Measurements from ENCODE around the gene RNF213. TPM values are rescaled to one million over a fixed set of nuclear protein-coding genes. Genes with fewer than 3 reads are reported as not detected.

The RNF213 gene
- total and polyA plus RNA-seq, 10 of the 15 experiments (the other 5 are each of a cell fraction or from before 2014, with no cell fraction given): 18.6 to 145 (median 65.8) TPM

GRCh38 chr17:80416940-80417293 lies 156.3 kb downstream of the RNF213 start:
- Histone ChIP-seq H3K4me3 (no peak overlapping the region), H3K79me2 (ENCODE audit: control insufficient read depth, insufficient read depth, low read length) (peaks cover 5% of the 10 kb centered on the region), H3K4me1 (ENCODE audit: control insufficient read depth, insufficient read depth, low read length) (no peaks in the 10 kb centered on the region), H3K9ac (ENCODE audit: control insufficient read depth, insufficient read depth, low read length) (no peak overlapping the region), H3K27me3 (replicated peaks in 1 of 2; ENCODE audit: control insufficient read depth in 2 of 2, insufficient read depth in 2 of 2, low read length in 1 of 2) (no peaks in the 10 kb centered on the region), H2AFZ (ENCODE audit: control insufficient read depth, low read depth, low read length) (no peak overlapping the region), H4K20me1 (ENCODE audit: control insufficient read depth, insufficient read depth) (no peaks in the 10 kb centered on the region; the same call in 1 of the 2 replicates), H3K36me3 (ENCODE audit: control insufficient read depth in 2 of 2, insufficient read depth in 2 of 2, low read length in 1 of 2) (no peaks in the 10 kb centered on the region; a peak in 1 of 4 replicates), H3K9me3 (replicated peaks; ENCODE audit: control insufficient read depth, insufficient read depth, low read length) (no peaks in the 10 kb centered on the region), H3K4me2 (ENCODE audit: control insufficient read depth, insufficient read depth) (no peak overlapping the region), H3K27ac (ENCODE audit: control insufficient read depth, insufficient read depth) (no peak overlapping the region)
- DNase-seq (ENCODE audit: low read depth, low spot score) (no peak), FAIRE-seq (no peak), ATAC-seq (no peak)
- BruUV-seq (replicated peaks): no TSS peak
- ChIA-PET CTCF (no interaction called here), POLR2A (interaction anchor here (1.2 kb wide), 1 partner anchor 37 kb away, joined by 3 read pairs; no protein-coding TSS in a partner anchor), RAD21 (ENCODE audit: unreplicated experiment) (no interaction called here), SMC1A (ENCODE audit: uncharacterized antibody, unreplicated experiment) (no interaction called here)
- WGBS (ENCODE audit: insufficient coverage, insufficient replicate concordance, low lambda C conversion rate, missing lambda C conversion rate): 90% methylated on average over 6 of the region's 6 CpGs
- in situ Hi-C loops (cut with MboI) (no loop called here), intact Hi-C loops (cut with micrococcal nuclease; ENCODE audit: unreplicated experiment) (no loop called here)
- TF ChIP-seq SUZ12 (IDR thresholded peaks at IDR 0.05; ENCODE audit: unreplicated experiment): no peak

GRCh38 chr17:80418589-80418988 lies 157.9 kb downstream of the RNF213 start:
- Histone ChIP-seq H3K27ac (ENCODE audit: control insufficient read depth, insufficient read depth) (no peak overlapping the region), H4K20me1 (ENCODE audit: control insufficient read depth, insufficient read depth) (no peaks in the 10 kb centered on the region; the same call in 1 of the 2 replicates), H3K9me3 (replicated peaks; ENCODE audit: control insufficient read depth, insufficient read depth, low read length) (no peaks in the 10 kb centered on the region), H2AFZ (ENCODE audit: control insufficient read depth, low read depth, low read length) (no peak overlapping the region), H3K4me1 (ENCODE audit: control insufficient read depth, insufficient read depth, low read length) (no peaks in the 10 kb centered on the region), H3K4me3 (no peak overlapping the region), H3K79me2 (ENCODE audit: control insufficient read depth, insufficient read depth, low read length) (peaks cover 5% of the 10 kb centered on the region), H3K36me3 (ENCODE audit: control insufficient read depth in 2 of 2, insufficient read depth in 2 of 2, low read length in 1 of 2) (no peaks in the 10 kb centered on the region; a peak in 1 of 4 replicates), H3K4me2 (ENCODE audit: control insufficient read depth, insufficient read depth) (no peak overlapping the region), H3K9ac (ENCODE audit: control insufficient read depth, insufficient read depth, low read length) (no peak overlapping the region), H3K27me3 (replicated peaks in 1 of 2; ENCODE audit: control insufficient read depth in 2 of 2, insufficient read depth in 2 of 2, low read length in 1 of 2) (no peaks in the 10 kb centered on the region)
- ChIA-PET SMC1A (ENCODE audit: uncharacterized antibody, unreplicated experiment) (no interaction called here), CTCF (interaction anchor here (0.7 kb wide), 1 partner anchor 834 kb away, joined by 3 read pairs; no protein-coding TSS in a partner anchor), POLR2A (no interaction called here), RAD21 (ENCODE audit: unreplicated experiment) (no interaction called here)
- DNase-seq (ENCODE audit: low read depth, low spot score) (no peak), ATAC-seq (no peak), FAIRE-seq (no peak)
- intact Hi-C loops (cut with micrococcal nuclease; ENCODE audit: unreplicated experiment) (no loop called here), in situ Hi-C loops (cut with MboI) (no loop called here)
- 98% methylated on average over 9 of the region's 11 CpGs for WGBS (ENCODE audit: insufficient coverage, insufficient replicate concordance, low lambda C conversion rate, missing lambda C conversion rate)
- TF ChIP-seq ZNF274 (IDR thresholded peaks at IDR 0.05; ENCODE audit: insufficient read depth, insufficient read length) (no peak), RFX5 (IDR thresholded peaks at IDR 0.05; ENCODE audit: low read depth, low read length) (no peak), MEF2A (IDR thresholded peaks at IDR 0.05; ENCODE audit: insufficient read depth, low read depth, low read length) (no peak), KAT2A (conservative IDR thresholded peaks at IDR 0.05; ENCODE audit: control insufficient read depth, low read depth, low read length) (no peak), STAT3 (IDR thresholded peaks at IDR 0.05; ENCODE audit: low read depth, low read length) (no peak), CBX3 (IDR thresholded peaks at IDR 0.05; ENCODE audit: borderline replicate concordance, low read depth) (no peak), ATF2 (IDR thresholded peaks at IDR 0.05; ENCODE audit: low read length) (no peak), MTA3 (IDR thresholded peaks at IDR 0.05; ENCODE audit: borderline replicate concordance, low read length) (no peak), EP300 (IDR thresholded peaks at IDR 0.05; ENCODE audit: borderline replicate concordance in 1 of 2, control insufficient read depth in 1 of 2, low read depth in 2 of 2, low read length in 2 of 2) (no peak), SUZ12 (IDR thresholded peaks at IDR 0.05; ENCODE audit: unreplicated experiment) (no peak), ETV6 (conservative IDR thresholded peaks at IDR 0.05 in 1 of 2, IDR thresholded peaks at IDR 0.05 in 1 of 2; ENCODE audit: borderline replicate concordance in 1 of 2, low read depth in 1 of 2) (no peak), NFYA (IDR thresholded peaks at IDR 0.05; ENCODE audit: borderline replicate concordance, low read depth, low read length) (no peak), POLR2A (IDR thresholded peaks at IDR 0.05; ENCODE audit: low read depth, low read length) (no peak), RELB (IDR thresholded peaks at IDR 0.05; ENCODE audit: low read depth) (no peak), IRF4 (IDR thresholded peaks at IDR 0.05; ENCODE audit: low read depth, low read length) (no peak), YBX1 (IDR thresholded peaks at IDR 0.05) (no peak)
- no TSS peak for BruUV-seq (replicated peaks)

All from GM12878 (cell line).